Thoracic aorta endothelial cell (primary cell): Measurements from ENCODE around the gene SKIL. TPM values are rescaled to one million over a fixed set of nuclear protein-coding genes. Genes with fewer than 3 reads are reported as not detected.

Experiments
- total RNA-seq: library from RNA; depleted of rRNA; stranded (reverse); fragments of >200 nt; gene quantifications from 2 replicates; pipeline ENCODE4 v1.2.3, GENCODE V29; 2012

Gene SKIL
- 108 and 131 TPM in 2 replicates for total RNA-seq

GRCh38 chr3:170357176-170358041, at the start of gene SKIL:
SKIL (plus strand) TSS chr3:170357715; CDS start chr3:170360332, 2,617 bp downstream.

GRCh38 chr3:170418422-170419398, 61.2 kb downstream of the SKIL start, which contains the start of gene CLDN11:
CLDN11 (plus strand) TSS chr3:170418868; CDS start chr3:170419067, 199 bp downstream.

Other genes with a start within 250 kb of the SKIL start
- 34.8 and 38.4 TPM in 2 replicates for gene PHC3, start 176.0 kb upstream of the SKIL start, total RNA-seq
- gene PRKCI, start 135.3 kb upstream of the SKIL start, total RNA-seq = 48.3 and 59.8 TPM in 2 replicates
- 7.5 and 191 TPM in 2 replicates for gene CLDN11, start 61.2 kb downstream of the SKIL start, total RNA-seq
- 1.1 and 2.4 TPM in 2 replicates for gene SLC7A14, start 228.4 kb downstream of the SKIL start, total RNA-seq